ENCODE data around the gene DPH1.

Gene DPH1

DNA sequence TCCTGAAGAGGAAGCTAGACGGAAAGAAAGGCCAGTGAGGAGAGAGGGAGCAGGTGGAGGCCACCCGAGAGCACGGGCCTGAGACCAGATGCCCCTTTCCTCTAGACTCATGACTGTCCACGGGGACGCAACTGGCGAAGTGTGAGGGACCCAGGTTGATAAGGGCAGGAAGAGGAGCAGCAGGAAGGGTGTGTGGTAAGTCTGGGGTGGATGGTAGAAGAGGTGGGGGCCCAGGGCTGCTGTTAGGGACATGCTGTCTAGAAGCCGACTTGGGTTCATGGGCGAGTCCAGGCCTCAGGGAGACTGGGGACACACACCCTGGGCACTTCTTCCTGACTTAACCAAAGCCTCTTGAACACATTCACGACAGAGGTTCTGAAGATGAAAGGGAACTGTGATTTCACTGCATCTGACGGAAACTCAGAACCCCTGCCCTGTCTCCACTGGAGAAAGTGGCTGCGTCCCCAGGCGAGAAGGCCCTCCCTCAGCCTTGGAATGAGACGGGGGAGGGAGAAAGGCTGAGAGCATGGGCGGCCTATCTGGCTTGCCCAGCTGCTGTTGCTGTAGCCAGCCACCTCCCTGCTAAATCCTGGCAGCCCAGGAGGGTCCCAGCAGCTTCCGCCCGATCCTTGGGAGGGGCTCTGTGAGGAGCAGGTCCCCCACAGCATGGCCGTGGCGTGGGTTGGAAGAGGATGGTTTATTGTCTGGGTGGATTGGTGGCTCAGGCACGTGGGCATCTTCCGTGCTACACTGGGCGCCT, 30.9 kb downstream of the DPH1 start:
- H3K27ac ChIP-seq, result no peak overlapping the region
- H3K79me2 ChIP-seq (ENCODE audit: insufficient read depth, low read depth), result no peaks in the 10 kb centered on the region

DNA sequence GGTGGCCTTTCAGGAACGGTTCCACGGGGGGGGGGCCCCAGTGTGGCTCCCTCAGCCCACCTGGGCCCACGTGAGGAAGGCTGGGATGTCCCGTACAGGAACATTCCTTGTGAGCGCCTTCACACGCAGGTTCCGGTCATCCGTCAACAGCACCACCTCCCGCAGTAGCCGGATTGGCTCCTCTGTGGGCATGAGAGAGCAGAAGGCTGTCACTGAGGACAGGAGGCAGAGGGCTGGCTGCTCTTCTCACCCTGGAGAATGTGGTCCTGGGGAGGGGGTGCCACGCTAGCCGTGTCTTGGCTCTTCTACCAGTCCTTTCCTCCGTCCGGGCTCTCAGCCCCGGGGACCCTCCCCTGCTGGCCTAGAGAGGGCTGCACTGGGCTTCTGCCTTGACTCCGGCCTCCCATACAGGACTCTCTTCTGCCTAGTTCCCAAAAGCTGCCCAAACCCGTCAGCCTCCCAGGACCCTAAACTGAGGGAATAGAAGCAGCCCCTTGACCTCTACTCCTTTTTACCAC, 31.5 kb downstream of the DPH1 start:
- H3K4me1 ChIP-seq (ENCODE audit: low read depth, poor library complexity, severe bottlenecking), result no peaks in the 10 kb centered on the region
- H3K27ac ChIP-seq, result no peak overlapping the region
- H3K4me2 ChIP-seq, result no peak overlapping the region
- no peak overlapping the region for H3K9ac ChIP-seq
- H3K4me3 ChIP-seq (IDR thresholded peaks at IDR 0.05; ENCODE audit: insufficient read depth, low read depth, low read length), result no peak overlapping the region
- H3K27me3 ChIP-seq (ENCODE audit: insufficient read depth, low read depth), result no peaks in the 10 kb centered on the region
- TF ChIP-seq, protein P1, sequence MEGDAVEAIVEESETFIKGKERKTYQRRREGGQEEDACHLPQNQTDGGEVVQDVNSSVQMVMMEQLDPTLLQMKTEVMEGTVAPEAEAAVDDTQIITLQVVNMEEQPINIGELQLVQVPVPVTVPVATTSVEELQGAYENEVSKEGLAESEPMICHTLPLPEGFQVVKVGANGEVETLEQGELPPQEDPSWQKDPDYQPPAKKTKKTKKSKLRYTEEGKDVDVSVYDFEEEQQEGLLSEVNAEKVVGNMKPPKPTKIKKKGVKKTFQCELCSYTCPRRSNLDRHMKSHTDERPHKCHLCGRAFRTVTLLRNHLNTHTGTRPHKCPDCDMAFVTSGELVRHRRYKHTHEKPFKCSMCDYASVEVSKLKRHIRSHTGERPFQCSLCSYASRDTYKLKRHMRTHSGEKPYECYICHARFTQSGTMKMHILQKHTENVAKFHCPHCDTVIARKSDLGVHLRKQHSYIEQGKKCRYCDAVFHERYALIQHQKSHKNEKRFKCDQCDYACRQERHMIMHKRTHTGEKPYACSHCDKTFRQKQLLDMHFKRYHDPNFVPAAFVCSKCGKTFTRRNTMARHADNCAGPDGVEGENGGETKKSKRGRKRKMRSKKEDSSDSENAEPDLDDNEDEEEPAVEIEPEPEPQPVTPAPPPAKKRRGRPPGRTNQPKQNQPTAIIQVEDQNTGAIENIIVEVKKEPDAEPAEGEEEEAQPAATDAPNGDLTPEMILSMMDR (conservative IDR thresholded peaks at IDR 0.05; ENCODE audit: low read depth, low read length), result no peak
- H3K79me2 ChIP-seq (ENCODE audit: insufficient read depth, low read depth), result no peaks in the 10 kb centered on the region
- no peaks in the 10 kb centered on the region for H3K36me3 ChIP-seq (ENCODE audit: insufficient read depth)
- H2AFZ ChIP-seq (ENCODE audit: low read depth), result no peak overlapping the region
- H4K20me1 ChIP-seq (ENCODE audit: insufficient read depth), result no peaks in the 10 kb centered on the region

More for the DNA sequence above, 30.9 kb downstream of the DPH1 start:
- no peaks in the 10 kb centered on the region for H3K4me1 ChIP-seq (ENCODE audit: low read depth, poor library complexity, severe bottlenecking)
- no peaks in the 10 kb centered on the region for H3K36me3 ChIP-seq (ENCODE audit: insufficient read depth)
- no peaks in the 10 kb centered on the region for H4K20me1 ChIP-seq (ENCODE audit: insufficient read depth)
- H3K27me3 ChIP-seq (ENCODE audit: insufficient read depth, low read depth), result no peaks in the 10 kb centered on the region
- H3K4me3 ChIP-seq (IDR thresholded peaks at IDR 0.05; ENCODE audit: insufficient read depth, low read depth, low read length), result no peak overlapping the region
- H2AFZ ChIP-seq (ENCODE audit: low read depth), result no peak overlapping the region
- TF ChIP-seq, protein P1 (conservative IDR thresholded peaks at IDR 0.05; ENCODE audit: low read depth, low read length), result no peak
- H3K4me2 ChIP-seq, result no peak overlapping the region
- H3K9ac ChIP-seq, result no peak overlapping the region

DNA sequence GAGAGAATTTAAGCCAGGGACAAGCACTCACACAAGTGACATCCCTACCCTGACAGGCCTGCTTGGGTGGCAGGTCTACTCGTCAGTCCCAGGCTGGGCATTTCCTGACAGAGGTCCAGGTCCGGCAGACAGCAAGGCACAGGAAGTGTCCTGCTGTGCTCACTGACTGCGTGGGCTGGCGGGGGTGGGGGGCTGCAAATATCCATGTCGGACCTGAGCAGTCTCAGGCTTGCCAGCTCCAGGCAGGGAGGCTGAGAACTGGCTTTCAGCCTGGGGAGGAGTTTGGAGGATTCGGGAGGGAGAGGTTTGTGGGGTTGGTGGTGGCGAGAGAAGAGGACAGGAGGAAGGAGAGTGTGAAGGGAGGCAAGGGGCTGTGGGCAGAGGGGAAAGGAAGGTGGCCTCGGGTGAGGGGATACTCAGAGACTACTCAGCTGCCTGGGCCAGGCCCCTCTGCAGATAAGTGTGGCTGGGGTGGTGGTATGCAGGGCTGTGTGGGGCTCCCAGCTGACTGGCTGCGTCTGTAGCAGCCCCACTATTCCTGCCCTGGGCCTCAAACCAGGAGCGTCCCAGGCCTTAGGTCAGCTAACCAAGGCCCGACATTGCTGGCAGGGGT, 32.7 kb downstream of the DPH1 start:
- Histone ChIP-seq H3K4me2 (no peak overlapping the region), H3K79me2 (ENCODE audit: insufficient read depth, low read depth) (no peaks in the 10 kb centered on the region), H4K20me1 (ENCODE audit: insufficient read depth) (no peaks in the 10 kb centered on the region), H3K27me3 (ENCODE audit: insufficient read depth, low read depth) (no peaks in the 10 kb centered on the region), H3K36me3 (ENCODE audit: insufficient read depth) (no peaks in the 10 kb centered on the region), H2AFZ (ENCODE audit: low read depth) (no peak overlapping the region), H3K27ac (no peak overlapping the region), H3K4me3 (IDR thresholded peaks at IDR 0.05; ENCODE audit: insufficient read depth, low read depth, low read length) (no peak overlapping the region), H3K4me1 (ENCODE audit: low read depth, poor library complexity, severe bottlenecking) (no peaks in the 10 kb centered on the region), H3K9ac (no peak overlapping the region)
- TF ChIP-seq, protein P1 (conservative IDR thresholded peaks at IDR 0.05; ENCODE audit: low read depth, low read length), result no peak

DNA sequence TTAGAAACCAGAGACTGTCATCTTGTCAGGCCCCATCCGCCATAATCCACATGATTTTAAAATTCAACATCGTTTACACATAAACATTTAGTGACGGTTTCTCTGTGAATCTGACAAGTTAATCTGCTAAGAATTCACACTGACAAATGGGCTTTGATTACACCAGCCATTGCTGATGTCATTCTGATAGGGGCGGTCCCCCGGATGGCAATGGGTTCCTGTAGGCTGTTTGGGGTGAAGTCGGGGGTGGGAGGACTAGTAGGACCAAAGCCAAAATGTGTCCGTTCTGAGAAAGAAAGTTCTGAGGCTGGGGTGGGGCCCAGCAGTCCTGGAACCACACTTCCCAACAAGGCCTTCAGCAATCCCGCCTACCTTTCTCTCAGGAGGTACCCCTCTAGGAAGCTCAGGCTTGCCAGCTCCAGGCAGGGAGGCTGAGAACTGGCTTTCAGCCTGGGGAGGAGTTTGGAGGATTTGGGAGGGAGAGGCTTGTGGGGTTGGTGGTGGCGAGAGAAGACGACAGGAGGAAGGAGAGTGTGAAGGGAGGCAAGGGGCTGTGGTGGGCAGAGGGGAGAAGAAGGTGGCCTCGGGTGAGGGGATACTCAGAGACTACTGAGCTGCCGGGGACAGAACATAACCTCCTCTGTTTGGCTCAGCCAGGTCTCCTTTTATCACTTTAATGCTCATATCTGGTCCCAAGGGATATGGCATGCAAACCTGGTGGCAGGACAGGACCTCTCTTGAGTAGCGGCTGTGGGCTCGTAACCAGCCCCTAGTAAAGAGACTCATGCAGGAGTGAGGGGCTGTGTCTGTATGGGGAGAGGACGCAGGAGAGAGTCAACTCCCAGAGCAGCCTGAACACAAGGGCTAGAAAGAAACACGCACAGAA, 33.6 kb downstream of the DPH1 start:
- Histone ChIP-seq H3K4me3 (IDR thresholded peaks at IDR 0.05; ENCODE audit: insufficient read depth, low read depth, low read length) (no peak overlapping the region), H3K9ac (no peak overlapping the region), H3K27me3 (ENCODE audit: insufficient read depth, low read depth) (no peaks in the 10 kb centered on the region), H3K4me2 (no peak overlapping the region), H3K36me3 (ENCODE audit: insufficient read depth) (no peaks in the 10 kb centered on the region), H3K79me2 (ENCODE audit: insufficient read depth, low read depth) (no peaks in the 10 kb centered on the region), H2AFZ (ENCODE audit: low read depth) (no peak overlapping the region), H3K27ac (no peak overlapping the region), H3K4me1 (ENCODE audit: low read depth, poor library complexity, severe bottlenecking) (peaks cover 5% of the 10 kb centered on the region), H4K20me1 (ENCODE audit: insufficient read depth) (no peaks in the 10 kb centered on the region)
- TF ChIP-seq, protein P1 (conservative IDR thresholded peaks at IDR 0.05; ENCODE audit: low read depth, low read length), result no peak
